NK-92 (cell line): ENCODE results near the gene JPH2.

Experiments
- DNase-seq: peaks from one replicate; lab custom pipeline; 2025; ENCODE audit not compliant: unreplicated experiment; lab: John Stamatoyannopoulos, UW

JPH2 gene

GRCh38 chr20:44080646-44081267 is 106.2 kb downstream of the JPH2 start:
- DNase-seq, result no peak

- DNase-seq, result no peak
Measured at GRCh38 chr20:44080064-44080463, 106.9 kb downstream of the JPH2 start.

GRCh38 chr20:44079291-44079690 is 107.7 kb downstream of the JPH2 start:
- no peak for DNase-seq

GRCh38 chr20:44075950-44076232 is 111.1 kb downstream of the JPH2 start:
- DNase-seq, result no peak

DNA sequence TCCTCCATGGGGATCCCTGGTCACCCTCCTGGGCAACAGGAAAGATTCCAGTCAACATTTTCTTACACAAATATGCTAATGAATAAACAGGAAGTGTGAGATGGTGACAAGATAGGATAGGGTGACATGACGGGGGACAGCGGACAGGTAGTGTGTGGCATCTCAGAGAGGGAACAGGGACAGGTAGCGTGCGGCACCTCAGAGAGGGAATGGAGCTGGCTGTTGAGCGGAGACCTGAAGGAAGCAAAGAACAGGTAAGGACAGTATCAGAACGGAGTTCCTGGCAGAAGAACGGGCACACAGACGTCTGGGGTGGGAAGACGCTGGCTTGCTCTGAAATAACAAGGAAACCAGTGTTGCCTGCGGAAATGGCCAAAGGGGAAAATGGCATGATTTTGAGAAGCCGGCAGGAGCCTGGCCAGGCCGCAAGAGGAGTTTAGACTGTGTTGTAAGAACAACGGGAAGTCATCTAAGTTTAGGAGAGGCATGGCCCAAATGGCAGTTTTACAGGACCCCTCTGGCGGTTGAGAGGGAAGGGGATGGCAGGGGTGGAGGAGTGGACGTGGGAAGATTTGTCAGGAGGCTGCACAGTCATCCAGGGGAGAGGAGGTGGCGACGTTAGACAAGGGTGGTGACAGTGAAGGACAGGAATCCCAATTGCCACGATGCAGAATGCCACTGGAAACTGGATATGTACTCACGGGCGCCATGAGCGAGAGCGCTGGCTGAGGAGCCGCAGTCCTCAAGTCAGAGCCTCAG is 111.6 kb downstream of the JPH2 start:
- DNase-seq, result no peak

DNA sequence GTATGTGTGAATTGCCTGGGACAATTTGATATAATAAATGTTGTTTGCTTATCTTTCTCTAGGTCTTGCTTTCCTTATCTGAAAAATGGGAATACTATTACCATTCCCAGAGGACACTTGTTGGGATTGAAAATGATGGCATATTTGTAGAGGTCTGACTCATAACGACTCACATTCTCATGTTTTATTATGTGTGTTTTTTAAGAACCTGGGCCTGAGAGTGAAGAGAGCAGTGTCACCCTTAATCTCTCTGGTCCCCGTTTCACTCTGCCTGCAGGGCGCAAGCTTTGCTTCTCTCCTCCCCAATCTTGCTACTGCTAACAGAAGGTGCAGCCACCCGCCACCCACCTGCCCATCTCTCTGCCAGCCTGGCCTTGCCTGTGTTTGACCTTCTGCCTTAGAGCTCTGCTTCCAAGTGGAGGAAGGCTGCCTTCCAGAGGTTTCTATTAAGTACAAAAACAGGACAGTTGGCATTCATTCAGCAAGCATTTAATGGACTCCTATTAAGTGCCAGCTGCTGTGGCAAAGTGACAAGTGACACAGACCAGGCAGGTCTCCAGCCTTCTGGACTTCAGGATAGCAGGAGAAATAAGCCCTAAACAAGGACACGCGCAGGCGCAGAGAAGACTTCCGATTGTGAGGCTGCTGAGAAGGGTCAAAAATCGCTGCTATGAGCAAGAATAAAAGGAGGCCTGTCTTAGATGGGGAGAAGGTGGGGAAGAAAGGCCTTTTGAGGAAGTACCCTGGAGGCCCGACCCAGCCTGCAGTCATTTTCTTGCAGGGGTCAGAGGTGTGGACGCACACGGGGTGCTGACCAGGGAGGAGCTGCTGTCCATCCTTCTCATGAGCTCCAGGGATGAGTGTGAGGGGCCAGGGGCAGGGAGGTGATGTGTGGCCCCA is 112.5 kb downstream of the JPH2 start:
- DNase-seq, result no peak

DNA sequence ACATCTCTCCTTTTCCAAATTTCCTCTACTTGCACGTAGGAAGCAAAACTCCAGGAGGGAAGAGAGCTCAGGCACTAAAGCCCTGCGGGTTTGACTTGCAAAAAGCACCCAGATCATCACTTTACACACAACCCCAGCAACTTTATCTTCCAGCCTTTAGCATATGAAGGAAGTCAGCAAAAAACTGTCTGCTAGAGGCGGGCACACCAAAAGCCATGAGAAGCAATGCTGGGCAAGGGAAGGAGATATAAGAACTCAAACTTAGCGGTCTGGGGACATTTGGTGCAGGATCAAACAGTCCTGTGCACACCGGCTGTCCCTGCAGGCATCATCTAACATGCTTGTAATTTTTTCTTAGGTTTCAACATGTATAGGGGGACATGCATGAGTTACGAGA is 113.3 kb downstream of the JPH2 start:
- no peak for DNase-seq

DNA sequence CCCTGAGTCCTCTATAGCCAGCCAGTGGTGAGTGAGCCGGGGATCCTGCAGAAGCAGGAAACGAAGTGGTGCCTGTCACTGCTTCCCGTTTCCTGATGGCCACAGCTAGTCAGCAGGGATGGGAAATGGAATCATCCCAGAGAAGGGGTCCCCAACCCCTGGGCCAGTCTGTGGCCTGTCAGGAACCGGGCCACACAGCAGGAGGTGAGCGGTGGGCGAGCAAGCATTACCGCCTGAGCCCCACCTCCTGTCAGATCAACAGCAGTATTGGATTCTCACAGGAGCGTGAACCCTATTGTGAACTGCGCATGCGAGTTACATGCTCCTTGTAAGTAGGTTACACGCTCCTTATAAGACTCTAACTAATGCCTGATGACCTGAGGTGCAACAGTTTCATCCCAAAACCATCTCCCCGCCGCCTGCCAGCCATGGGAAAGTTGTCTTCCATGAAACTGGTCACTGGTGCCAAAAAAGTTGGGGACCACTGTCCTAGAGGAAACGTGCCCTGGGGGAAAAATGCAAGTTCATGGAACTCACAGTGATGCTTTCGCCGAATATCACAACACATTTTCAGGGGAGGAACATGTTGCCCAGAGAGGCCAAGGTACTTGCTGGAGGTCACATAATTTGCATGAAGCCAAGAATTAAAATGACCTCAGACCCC is 113.8 kb downstream of the JPH2 start:
- DNase-seq, result no peak

GRCh38 chr20:44072384-44072783 is 114.6 kb downstream of the JPH2 start:
- DNase-seq, result no peak

GRCh38 chr20:44071526-44072111 is 115.4 kb downstream of the JPH2 start:
- DNase-seq, result no peak

GRCh38 chr20:44071057-44071456 is 115.9 kb downstream of the JPH2 start:
- no peak for DNase-seq

GRCh38 chr20:44070139-44070900 is 116.7 kb downstream of the JPH2 start:
- DNase-seq, result no peak

GRCh38 chr20:44069203-44070011 is 117.6 kb downstream of the JPH2 start:
- no peak for DNase-seq

GRCh38 chr20:44068316-44069201 is 118.4 kb downstream of the JPH2 start:
- DNase-seq, result no peak

DNA sequence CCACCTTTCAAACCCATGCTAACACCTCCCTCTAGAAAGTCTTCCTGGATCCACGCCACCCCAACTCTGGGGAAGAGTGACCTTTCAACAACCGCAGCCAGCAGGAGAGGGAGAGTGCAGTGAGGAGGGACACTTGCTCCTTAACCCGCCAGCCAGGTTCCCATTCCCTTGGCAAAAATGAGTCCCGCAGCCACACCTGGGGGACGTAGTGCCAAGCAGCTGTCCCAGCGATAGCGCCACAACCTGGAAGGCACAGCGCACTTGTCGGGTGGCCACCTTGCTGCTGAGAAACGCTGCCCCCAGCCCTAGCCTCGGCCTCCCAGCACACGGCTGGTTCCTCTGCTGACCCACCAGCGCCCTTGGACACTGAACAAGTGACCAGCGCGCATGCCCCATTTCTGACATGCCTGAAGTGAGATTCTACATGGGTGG is 119.3 kb downstream of the JPH2 start:
- DNase-seq, result no peak

DNA sequence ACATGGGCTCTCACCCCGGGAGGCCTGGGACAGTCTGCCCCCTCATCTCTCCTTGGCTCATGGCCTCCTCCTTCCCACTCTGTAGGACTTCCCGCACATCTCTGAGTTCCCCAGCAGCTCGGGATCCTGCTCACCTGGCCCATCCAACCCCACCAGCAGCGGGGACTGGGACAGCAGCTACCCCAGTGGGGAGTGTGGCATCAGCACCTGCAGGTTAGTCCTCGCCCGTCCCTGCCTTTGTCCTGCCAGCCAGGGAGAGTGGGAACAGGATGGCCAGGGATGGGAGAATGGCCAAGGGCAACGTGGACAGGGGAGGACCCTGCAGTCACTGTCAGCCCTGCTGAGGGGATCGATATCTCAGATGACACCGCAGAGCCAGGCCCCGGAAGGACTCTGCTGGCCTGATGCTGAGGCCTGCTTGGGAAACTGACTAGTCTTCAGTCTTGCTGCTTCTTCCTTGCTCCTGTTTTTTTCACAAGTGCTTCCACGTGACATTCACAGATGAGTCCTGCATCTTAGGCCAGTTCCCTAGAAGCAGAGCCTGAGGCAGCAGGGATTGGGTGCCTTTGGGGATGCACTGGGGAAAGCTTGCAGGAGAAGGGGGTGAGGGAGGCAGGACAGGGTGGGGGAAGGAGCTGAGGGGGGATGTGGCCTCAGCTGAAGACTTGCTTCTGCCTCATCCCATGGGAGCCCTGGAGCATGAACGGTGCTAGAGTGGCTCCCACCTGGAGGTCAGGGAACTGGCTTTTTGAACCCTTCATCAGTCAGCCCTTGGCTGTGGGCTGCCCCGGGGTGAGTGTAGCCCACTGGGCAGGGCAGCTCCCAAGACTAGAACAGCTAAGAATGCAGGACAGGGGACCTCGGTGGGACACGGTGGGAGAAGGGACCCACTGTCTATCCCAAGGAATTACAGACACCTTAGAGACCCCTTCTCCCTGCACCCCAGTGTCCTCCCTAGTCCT is 120.1 kb downstream of the JPH2 start:
- DNase-seq, result no peak
